Activated CD4-positive, CD25-positive, alpha-beta regulatory T cell treated with anti-CD3 and anti-CD28 coated beads, Interleukin-2, amount 50 U/mL, for 72 hours (primary cell): ENCODE data around the gene KLF7.
A peak's percentile ranks its signal among the peaks of the same experiment; 100 is the strongest.

Source experiments
- DNase-seq: peaks from one replicate; pipeline ENCODE4 v3.0.0; 2021

The KLF7 gene

GRCh38 chr2:207144173-207144785, 21.5 kb downstream of the KLF7 start:
- DNase-seq = no peak

GRCh38 chr2:207143215-207144172, 22.3 kb downstream of the KLF7 start:
- DNase-seq = peak; percentile 45

- no peak for DNase-seq
Measured at GRCh38 chr2:207142461-207142860, 23.3 kb downstream of the KLF7 start.

GRCh38 chr2:207141386-207141785, 24.4 kb downstream of the KLF7 start:
- DNase-seq = no peak

GRCh38 chr2:207140265-207140664, 25.5 kb downstream of the KLF7 start:
- DNase-seq = no peak

GRCh38 chr2:207139552-207139951, 26.2 kb downstream of the KLF7 start:
- no peak for DNase-seq

GRCh38 chr2:207138627-207139297, 27.0 kb downstream of the KLF7 start:
- DNase-seq = no peak

- no peak for DNase-seq
Measured at GRCh38 chr2:207137596-207138337, 28.0 kb downstream of the KLF7 start.

GRCh38 chr2:207136874-207137273, 28.9 kb downstream of the KLF7 start:
- DNase-seq = no peak

- no peak for DNase-seq
Measured at GRCh38 chr2:207135801-207136457, 29.8 kb downstream of the KLF7 start.

GRCh38 chr2:207135340-207135739, 30.4 kb downstream of the KLF7 start:
- DNase-seq = no peak

- no peak for DNase-seq
Measured at GRCh38 chr2:207133820-207134519, 31.8 kb downstream of the KLF7 start.

- DNase-seq = no peak
Measured at GRCh38 chr2:207133458-207133819, 32.3 kb downstream of the KLF7 start.

GRCh38 chr2:207132019-207132418, 33.7 kb downstream of the KLF7 start:
- DNase-seq = no peak

- DNase-seq = no peak
Measured at GRCh38 chr2:207131594-207131993, 34.2 kb downstream of the KLF7 start.

- no peak for DNase-seq
Measured at GRCh38 chr2:207130958-207131521, 34.7 kb downstream of the KLF7 start.

GRCh38 chr2:207129821-207130220, 35.9 kb downstream of the KLF7 start:
- no peak for DNase-seq

- no peak for DNase-seq
Measured at GRCh38 chr2:207128867-207129266, 36.9 kb downstream of the KLF7 start.

GRCh38 chr2:207126724-207127308, 38.9 kb downstream of the KLF7 start:
- no peak for DNase-seq

- DNase-seq = no peak
Measured at GRCh38 chr2:207123776-207124391, 41.9 kb downstream of the KLF7 start.

GRCh38 chr2:207123335-207123744, 42.4 kb downstream of the KLF7 start:
- peak; percentile 49 for DNase-seq
